Colonic mucosa (tissue), 4 donors: ENCODE data around the gene MYOC. TPM values are rescaled to one million over a fixed set of nuclear protein-coding genes. Genes with fewer than 3 reads are reported as not detected.

Source experiments
- DNase-seq: peaks from one replicate; pipeline ENCODE4 v3.0.0-alpha.2; 2020
- H3K27ac ChIP-seq: fragments of 200-600 bp; one replicate; pipeline ENCODE4 v1.8.0; 2021
- H3K27me3 ChIP-seq: fragments of 200-600 bp; one replicate; pipeline ENCODE4 v1.8.0; 2021
- H3K36me3 ChIP-seq: fragments of 200-600 bp; one replicate; pipeline ENCODE4 v1.8.0; 2021
- H3K4me1 ChIP-seq: fragments of 200-600 bp; one replicate; pipeline ENCODE4 v1.8.0; 2021; ENCODE audit warnings: mild to moderate bottlenecking
- H3K4me3 ChIP-seq: fragments of 200-600 bp; one replicate; pipeline ENCODE4 v1.8.0; 2021
- H3K9ac ChIP-seq, 2 donors: one replicate each; pipeline ENCODE4 v1.7.0; 2013; ENCODE audit warnings: control low read depth in 2 of 2, low read depth in 2 of 2, low read length in 2 of 2
- H3K9me3 ChIP-seq: fragments of 200-600 bp; one replicate; pipeline ENCODE4 v1.8.0; 2021
- intact Hi-C: fragments of 100-400 bp; cut with DNase I; formaldehyde crosslinking; loops from one replicate; pipeline ENCODE4 v1.14.1; 2022
- total RNA-seq, 2 donors: library from RNA; stranded (reverse); fragmentation: NEBNext Ultra II Directional in 1 of 2; extraction: Animal tissue kit (Norgen Biotek cat#: 25700) in 1 of 2; gene quantifications; one replicate each; pipeline ENCODE4 v1.2.1, GENCODE V29; 2021
- TF ChIP-seq, protein P1 (sequence below): fragments of 200-600 bp; IDR thresholded peaks from one replicate; pipeline ENCODE4 v1.8.0; 2022; ENCODE audit warnings: antibody characterized with exemption, mild to moderate bottlenecking
- donor health status: healthy.
- donor health status: DM: no; HTN: no; CAD: no.
- donor health status: DM: no; HTN: no; CAD: no.

The MYOC gene
- total RNA-seq, 2 donors from 2014 or later = 0.62 to 1.3 TPM

DNA sequence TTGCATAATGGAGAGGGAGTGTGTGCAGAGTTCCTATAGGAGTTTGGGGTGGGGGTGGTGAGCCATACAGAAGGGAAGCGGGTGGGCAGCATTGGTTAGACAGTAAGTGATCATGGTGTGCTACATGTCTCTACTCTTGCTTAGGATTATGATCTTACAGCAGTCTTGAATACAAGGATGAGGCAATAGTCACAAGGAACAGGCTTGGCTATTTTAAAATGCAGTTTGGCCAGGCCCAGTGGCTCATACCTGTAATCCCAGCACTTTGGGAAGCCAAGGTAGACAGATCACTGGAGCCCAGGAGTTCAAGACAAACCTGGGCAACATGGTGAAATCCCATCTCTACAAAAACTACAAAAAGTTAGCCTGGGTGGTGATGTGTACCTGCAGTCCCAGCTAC lies 12.3 kb downstream of the MYOC start:
- Histone ChIP-seq H3K9ac (no peak overlapping the region), H3K27ac (no peak overlapping the region), H3K4me1 (peaks cover 1% of the 10 kb centered on the region), H3K4me3 (no peak overlapping the region), H3K27me3 (no peaks in the 10 kb centered on the region), H3K36me3 (no peaks in the 10 kb centered on the region), H3K9me3 (no peaks in the 10 kb centered on the region)
- intact Hi-C loops = loop anchor here (5.0 to 10.0 kb wide), 3 partner anchors 77 to 347 kb away; partner anchors contain the start of gene METTL13
- TF ChIP-seq, protein P1, sequence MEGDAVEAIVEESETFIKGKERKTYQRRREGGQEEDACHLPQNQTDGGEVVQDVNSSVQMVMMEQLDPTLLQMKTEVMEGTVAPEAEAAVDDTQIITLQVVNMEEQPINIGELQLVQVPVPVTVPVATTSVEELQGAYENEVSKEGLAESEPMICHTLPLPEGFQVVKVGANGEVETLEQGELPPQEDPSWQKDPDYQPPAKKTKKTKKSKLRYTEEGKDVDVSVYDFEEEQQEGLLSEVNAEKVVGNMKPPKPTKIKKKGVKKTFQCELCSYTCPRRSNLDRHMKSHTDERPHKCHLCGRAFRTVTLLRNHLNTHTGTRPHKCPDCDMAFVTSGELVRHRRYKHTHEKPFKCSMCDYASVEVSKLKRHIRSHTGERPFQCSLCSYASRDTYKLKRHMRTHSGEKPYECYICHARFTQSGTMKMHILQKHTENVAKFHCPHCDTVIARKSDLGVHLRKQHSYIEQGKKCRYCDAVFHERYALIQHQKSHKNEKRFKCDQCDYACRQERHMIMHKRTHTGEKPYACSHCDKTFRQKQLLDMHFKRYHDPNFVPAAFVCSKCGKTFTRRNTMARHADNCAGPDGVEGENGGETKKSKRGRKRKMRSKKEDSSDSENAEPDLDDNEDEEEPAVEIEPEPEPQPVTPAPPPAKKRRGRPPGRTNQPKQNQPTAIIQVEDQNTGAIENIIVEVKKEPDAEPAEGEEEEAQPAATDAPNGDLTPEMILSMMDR = no peak
- DNase-seq = no peak

DNA sequence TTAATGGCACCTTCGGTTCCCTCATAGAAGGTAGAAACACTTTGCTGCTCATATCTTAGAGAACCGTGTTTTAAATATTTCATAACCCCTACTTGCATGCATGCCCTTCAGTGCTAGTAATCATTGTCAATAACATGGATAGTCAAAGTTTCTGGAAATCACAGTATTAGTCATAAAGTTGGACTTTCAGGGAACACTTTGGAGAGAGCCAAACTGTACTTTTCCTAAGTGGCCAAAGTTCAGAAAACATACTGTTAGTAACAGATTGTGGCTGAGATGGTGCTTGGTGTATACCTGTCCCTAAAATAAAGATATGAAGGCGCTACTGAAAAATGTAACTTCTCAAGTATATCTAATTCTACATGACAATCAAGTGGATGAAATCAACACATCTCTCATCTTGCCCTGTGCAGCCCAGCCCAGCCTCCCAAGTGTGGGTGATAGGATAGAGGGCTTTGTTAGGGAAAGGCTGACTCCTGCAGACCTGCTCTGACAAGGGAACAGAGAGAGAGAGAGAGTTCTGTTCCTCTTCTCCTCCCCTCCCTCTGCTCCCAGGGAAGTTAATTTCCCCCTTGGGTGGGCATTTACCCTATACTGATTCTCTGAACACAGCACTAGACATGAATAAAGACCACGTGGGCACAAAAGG lies 14.4 kb downstream of the MYOC start:
- intact Hi-C loops = no loop called here
- DNase-seq = no peak
- H3K4me1 ChIP-seq = no peaks in the 10 kb centered on the region
- no peaks in the 10 kb centered on the region for H3K9me3 ChIP-seq
- H3K27ac ChIP-seq = no peak overlapping the region
- no peak overlapping the region for H3K9ac ChIP-seq
- TF ChIP-seq, protein P1 = no peak
- H3K27me3 ChIP-seq = no peaks in the 10 kb centered on the region
- H3K4me3 ChIP-seq = no peak overlapping the region
- no peaks in the 10 kb centered on the region for H3K36me3 ChIP-seq

DNA sequence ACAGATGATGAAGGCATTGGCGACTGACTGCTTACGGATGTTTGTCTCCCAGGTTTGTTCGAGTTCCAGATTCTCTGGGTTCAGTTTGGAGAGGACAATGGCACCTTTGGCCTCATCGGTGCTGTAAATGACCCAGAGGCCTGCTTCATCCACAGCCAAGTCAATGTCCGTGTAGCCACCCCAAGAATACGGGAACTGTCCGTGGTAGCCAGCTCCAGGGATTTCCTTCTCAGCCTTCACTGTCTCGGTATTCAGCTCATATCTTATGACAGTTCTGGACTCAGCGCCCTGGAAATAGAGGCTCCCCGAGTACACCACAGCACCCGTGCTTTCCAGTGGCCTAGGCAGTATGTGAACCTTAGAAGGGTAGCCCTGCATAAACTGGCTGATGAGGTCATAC lies 16.3 kb downstream of the MYOC start:
- DNase-seq = no peak
- Histone ChIP-seq H3K9me3 (no peaks in the 10 kb centered on the region), H3K4me3 (no peak overlapping the region), H3K9ac (no peak overlapping the region), H3K36me3 (no peaks in the 10 kb centered on the region), H3K27me3 (no peaks in the 10 kb centered on the region), H3K4me1 (no peaks in the 10 kb centered on the region), H3K27ac (no peak overlapping the region)
- TF ChIP-seq, protein P1 = no peak
- intact Hi-C loops = no loop called here

DNA sequence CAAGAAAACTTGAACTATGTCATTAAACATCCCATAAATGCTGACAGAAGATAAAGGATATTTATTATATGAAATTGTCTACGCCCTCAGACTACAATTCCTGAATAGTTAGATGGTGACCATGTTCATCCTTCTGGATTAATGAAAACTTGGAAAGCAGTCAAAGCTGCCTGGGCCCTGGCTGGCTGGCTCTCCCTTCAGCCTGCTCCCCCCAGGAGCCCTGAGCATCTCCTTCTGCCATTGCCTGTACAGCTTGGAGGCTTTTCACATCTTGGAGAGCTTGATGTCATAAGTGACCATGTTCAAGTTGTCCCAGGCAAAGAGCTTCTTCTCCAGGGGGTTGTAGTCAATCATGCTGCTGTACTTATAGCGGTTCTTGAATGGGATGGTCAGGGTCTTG lies 16.8 kb downstream of the MYOC start:
- no peaks in the 10 kb centered on the region for H3K27me3 ChIP-seq
- no peak for DNase-seq
- no peaks in the 10 kb centered on the region for H3K4me1 ChIP-seq
- no peak overlapping the region for H3K4me3 ChIP-seq
- no peaks in the 10 kb centered on the region for H3K36me3 ChIP-seq
- no peaks in the 10 kb centered on the region for H3K9me3 ChIP-seq
- H3K27ac ChIP-seq = no peak overlapping the region
- intact Hi-C loops = no loop called here
- TF ChIP-seq, protein P1 = no peak
- H3K9ac ChIP-seq = no peak overlapping the region

DNA sequence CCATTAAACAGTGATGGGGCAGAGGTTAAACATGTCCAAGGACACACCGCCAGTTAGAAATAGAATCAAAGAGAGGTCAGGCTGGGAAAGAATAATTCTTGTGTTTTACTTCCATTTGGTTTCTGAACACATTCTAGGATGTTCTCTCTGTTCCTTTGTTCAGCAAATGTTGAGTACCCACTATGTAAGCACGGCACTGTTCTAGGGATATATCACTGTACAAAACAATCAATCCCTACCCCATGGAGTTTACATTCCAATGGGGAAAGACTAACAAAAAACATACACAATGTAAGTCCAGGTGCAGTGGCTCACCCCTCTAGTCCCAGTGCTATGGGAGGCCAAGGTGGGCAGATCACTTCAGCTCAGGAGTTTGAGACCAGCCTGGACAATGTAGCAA lies 24.3 kb downstream of the MYOC start:
- intact Hi-C loops = no loop called here
- Histone ChIP-seq H3K9me3 (no peaks in the 10 kb centered on the region), H3K27ac (no peak overlapping the region), H3K36me3 (no peaks in the 10 kb centered on the region), H3K4me1 (no peaks in the 10 kb centered on the region), H3K27me3 (no peaks in the 10 kb centered on the region), H3K9ac (no peak overlapping the region), H3K4me3 (no peak overlapping the region)
- no peak for DNase-seq
- TF ChIP-seq, protein P1 = no peak
